HCT116 (cell line): ENCODE measurements around the gene RHOU. TPM values are rescaled to one million over a fixed set of nuclear protein-coding genes. Genes with fewer than 3 reads are reported as not detected.

Experiments
- ATAC-seq: fragments of 200-7000 bp; cut with Tn5 transposase; 2 replicates; pipeline ENCODE4 v1.9.1; 2020; ENCODE audit warnings: mild to moderate bottlenecking, moderate library complexity
- BruUV-seq: library from RNA; stranded (reverse); fragments of 400-500 nt; replicated peaks from 2 replicates; lab custom pipeline; 2021; lab: Mats Ljungman, UMichigan
- CTCF ChIA-PET: fragments of 300-600 bp; sonication (Branson Sonifier 250); formaldehyde crosslinking; loops from one replicate; lab custom pipeline; 2021; ENCODE audit warnings: antibody characterized with exemption; lab: Charles Lee
- POLR2A ChIA-PET: fragments of 300-600, 350-600 bp; sonication (Branson Sonifier 250); formaldehyde crosslinking; loops from one replicate; lab custom pipeline; 2021; ENCODE audit warnings: antibody characterized with exemption; lab: Charles Lee
- RAD21 ChIA-PET, 2 experiments: fragments of 300-600 bp; sonication (Branson Sonifier 250); formaldehyde crosslinking; loops; one replicate each; lab custom pipeline; 2023; ENCODE audit warnings: low total read pairs in 2 of 2; ENCODE audit not compliant: uncharacterized antibody in 2 of 2, unreplicated experiment in 2 of 2, low non-redundant PET in 1 of 2; lab: Charles Lee
- DNase-seq: peaks from one replicate; pipeline ENCODE4 v3.0.0-alpha.2; 2010; ENCODE audit warnings: low read depth, low spot score
- H2AFZ ChIP-seq: fragments of 200-600 bp; shearing (Covaris generic), sonication (generic); 2 replicates; pipeline ENCODE4 v1.6.1; 2017; ENCODE audit warnings: low read depth, mixed run types, mixed read lengths, antibody characterized with exemption, low read length; ENCODE audit not compliant: poor library complexity, severe bottlenecking
- H3K27ac ChIP-seq: 2 replicates; pipeline ENCODE4 v1.5.1; 2012; ENCODE audit warnings: low read depth, low read length
- H3K27me3 ChIP-seq: fragments of 200-600 bp; sonication (generic); 2 replicates; pipeline ENCODE4 v1.6.1; 2016; ENCODE audit warnings: mixed run types, low read length, mixed read lengths; ENCODE audit not compliant: insufficient read depth
- H3K36me3 ChIP-seq, 2 experiments: fragments of 200-500 bp in 1 of 2; fragments of 200-600 bp in 1 of 2; sonication (Bioruptor generic) in 1 of 2; sonication (generic) in 1 of 2; 2 replicates each; pipeline versions ENCODE4 v1.5.1 to v1.6.1; 2014 to 2016; ENCODE audit warnings: low read length in 2 of 2, inconsistent platforms in 1 of 2, mixed read lengths in 1 of 2, mixed run types in 1 of 2; ENCODE audit not compliant: insufficient read depth in 2 of 2, control insufficient read depth in 1 of 2
- H3K4me1 ChIP-seq, 2 experiments: fragments of 200-600 bp in 1 of 2; sonication (generic) in 1 of 2; 2 replicates each; pipeline versions ENCODE4 v1.5.1 to v1.6.1; 2012 to 2017; ENCODE audit warnings: low read length in 2 of 2, inconsistent platforms in 1 of 2, mild to moderate bottlenecking in 1 of 2, mixed read lengths in 1 of 2, mixed run types in 1 of 2, moderate library complexity in 1 of 2; ENCODE audit not compliant: insufficient read depth in 2 of 2, control insufficient read depth in 1 of 2
- H3K4me2 ChIP-seq: fragments of 200-600 bp; sonication (generic); 2 replicates; pipeline ENCODE4 v1.6.1; 2017; ENCODE audit warnings: mixed run types, low read length, mixed read lengths
- H3K4me3 ChIP-seq, 2 experiments: fragments of 200-600 bp in 1 of 2; sonication (generic) in 1 of 2; replicated peaks in 1 of 2; 2 replicates each; pipeline ENCODE4 v1.5.1; 2011 to 2016; ENCODE audit warnings: low read length in 2 of 2, control low read depth in 1 of 2, low read depth in 1 of 2, mild to moderate bottlenecking in 1 of 2, mixed read lengths in 1 of 2, mixed run types in 1 of 2
- H3K79me2 ChIP-seq: fragments of 200-600 bp; sonication (generic); 2 replicates; pipeline ENCODE4 v1.6.1; 2017; ENCODE audit warnings: mild to moderate bottlenecking, mixed run types, low read length, moderate library complexity, mixed read lengths; ENCODE audit not compliant: insufficient read depth
- H3K9ac ChIP-seq: fragments of 200-600 bp; sonication (generic); 2 replicates; pipeline ENCODE4 v1.6.1; 2016; ENCODE audit warnings: low read length, mixed read lengths
- H3K9me2 ChIP-seq: fragments of 200-600 bp; sonication (generic), shearing (Covaris generic); 2 replicates; pipeline ENCODE4 v1.6.1; 2017; ENCODE audit warnings: mixed run types, mild to moderate bottlenecking, moderate library complexity; ENCODE audit not compliant: insufficient read depth
- H3K9me3 ChIP-seq, 2 experiments: fragments of 200-500 bp in 1 of 2; fragments of 200-600 bp in 1 of 2; sonication (Bioruptor generic) in 1 of 2; sonication (generic) in 1 of 2; 2 replicates each; pipeline ENCODE4 v1.6.1; 2014 to 2017; ENCODE audit warnings: low read length in 2 of 2, mixed read lengths in 2 of 2, inconsistent platforms in 1 of 2, low read depth in 1 of 2, mild to moderate bottlenecking in 1 of 2, mixed run types in 1 of 2, moderate library complexity in 1 of 2; ENCODE audit not compliant: control insufficient read depth in 1 of 2, insufficient read depth in 1 of 2
- H4K20me1 ChIP-seq: fragments of 200-600 bp; sonication (generic), shearing (Covaris generic); 2 replicates; pipeline ENCODE4 v1.6.1; 2017; ENCODE audit warnings: mixed run types, mild to moderate bottlenecking, moderate library complexity; ENCODE audit not compliant: insufficient read depth
- ATF3 ChIP-seq: IDR thresholded peaks from 2 replicates; pipeline ENCODE4 v1.6.1; 2012
- CBX3 ChIP-seq: IDR thresholded peaks from 2 replicates; pipeline ENCODE4 v1.6.1; 2012; ENCODE audit warnings: low read depth
- CEBPB ChIP-seq: IDR thresholded peaks from 2 replicates; pipeline ENCODE4 v1.6.1; 2012; ENCODE audit warnings: low read depth
- EGR1 ChIP-seq: IDR thresholded peaks from 2 replicates; pipeline ENCODE4 v1.6.1; 2012; ENCODE audit warnings: low read depth
- EZH2 ChIP-seq: fragments of 200-600 bp; sonication (generic); IDR thresholded peaks from 2 replicates; pipeline ENCODE4 v1.6.1; 2017; ENCODE audit warnings: antibody characterized with exemption, mixed run types
- EZH2phosphoT487 ChIP-seq: fragments of 200-600 bp; IDR thresholded peaks from 2 replicates; pipeline ENCODE4 v1.6.1; 2018; ENCODE audit warnings: antibody characterized with exemption, borderline replicate concordance
- FOSL1 ChIP-seq: IDR thresholded peaks from 2 replicates; pipeline ENCODE4 v1.6.1; 2012; ENCODE audit warnings: low read depth
- POLR2A ChIP-seq: IDR thresholded peaks from 2 replicates; pipeline ENCODE4 v1.7.0; 2011; ENCODE audit warnings: borderline replicate concordance; ENCODE audit not compliant: insufficient read depth, insufficient read length; ENCODE audit errors: extremely low read depth
- RAD21 ChIP-seq: IDR thresholded peaks from 2 replicates; pipeline ENCODE4 v1.6.1; 2012; ENCODE audit warnings: low read depth, mild to moderate bottlenecking
- REST ChIP-seq: IDR thresholded peaks from 2 replicates; pipeline ENCODE4 v1.6.1; 2012; ENCODE audit warnings: low read depth
- SIN3A ChIP-seq: IDR thresholded peaks from 2 replicates; pipeline ENCODE4 v1.6.1; 2012; ENCODE audit warnings: low read depth
- SP1 ChIP-seq: IDR thresholded peaks from 2 replicates; pipeline ENCODE4 v1.6.1; 2012; ENCODE audit warnings: low read depth
- SRF ChIP-seq: IDR thresholded peaks from 2 replicates; pipeline ENCODE4 v1.6.1; 2012; ENCODE audit warnings: low read depth
- TCF7L2 ChIP-seq: IDR thresholded peaks from 2 replicates; pipeline ENCODE4 v1.7.0; 2011; ENCODE audit warnings: borderline replicate concordance, inconsistent platforms; ENCODE audit not compliant: insufficient read depth, insufficient read length; ENCODE audit errors: extremely low read depth
- YY1 ChIP-seq: IDR thresholded peaks from 2 replicates; pipeline ENCODE4 v1.6.1; 2011; ENCODE audit warnings: low read length, low read depth, moderate library complexity, mild to moderate bottlenecking; ENCODE audit not compliant: insufficient replicate concordance; ENCODE audit errors: extremely low read depth
- ZBTB33 ChIP-seq: IDR thresholded peaks from 2 replicates; pipeline ENCODE4 v1.6.1; 2011; ENCODE audit warnings: mild to moderate bottlenecking, low read length, moderate library complexity; ENCODE audit not compliant: insufficient replicate concordance; ENCODE audit errors: extremely low read depth
- ZFX ChIP-seq: fragments of 450-650 bp; IDR thresholded peaks from 2 replicates; pipeline ENCODE4 v1.6.1; 2017
- ZNF274 ChIP-seq: fragments of 200-500 bp; sonication (Bioruptor generic); IDR thresholded peaks from 2 replicates; pipeline ENCODE4 v1.6.1; 2014; ENCODE audit warnings: mild to moderate bottlenecking, low read depth, low read length, inconsistent platforms
- intact Hi-C: fragments of 100-400 bp; cut with micrococcal nuclease; formaldehyde crosslinking; loops from 2 replicates; pipeline ENCODE4 v1.10.0; 2022
- total RNA-seq: library from RNA; stranded (reverse); gene quantifications from one replicate; pipeline ENCODE4 v1.2.1, GENCODE V29; 2021; ENCODE audit not compliant: unreplicated experiment

RHOU gene
- total RNA-seq, 1 experiment from 2014 or later, result 4.0 TPM

- TF ChIP-seq ZNF274, result no peak
- no peak for TF ChIP-seq ATF3
Observed at GRCh38 chr1:228766788-228767187, 31.5 kb downstream of the RHOU start (continued).

- Histone ChIP-seq H3K9me3 (no peaks in the 10 kb centered on the region), H3K9me2 (no peaks in the 10 kb centered on the region), H3K9ac (no peak overlapping the region), H4K20me1 (no peaks in the 10 kb centered on the region), H3K36me3 (no peaks in the 10 kb centered on the region), H3K4me1 (no peaks in the 10 kb centered on the region), H3K27ac (no peak overlapping the region), H2AFZ (no peak overlapping the region), H3K27me3 (no peaks in the 10 kb centered on the region), H3K79me2 (no peaks in the 10 kb centered on the region), H3K4me2 (no peak overlapping the region), H3K4me3 (no peak overlapping the region)
- ChIA-PET POLR2A (no interaction called here), RAD21 (no interaction called here), CTCF (no interaction called here)
- no peak for ATAC-seq
- intact Hi-C loops, result no loop called here
- no TSS peak for BruUV-seq
- DNase-seq, result no peak
- TF ChIP-seq SIN3A (no peak), YY1 (no peak), SRF (no peak), EGR1 (no peak), CEBPB (no peak), POLR2A (no peak), FOSL1 (no peak), SP1 (no peak), ZBTB33 (no peak), TCF7L2 (no peak), ZFX (no peak), ZNF274 (no peak), EZH2phosphoT487 (no peak), RAD21 (no peak), EZH2 (no peak), REST (no peak), CBX3 (no peak)
Observed at GRCh38 chr1:228767636-228768354, 32.5 kb downstream of the RHOU start.
